Measurements from ENCODE around the gene FOXO4. TPM values are rescaled to one million over a fixed set of nuclear protein-coding genes. Genes with fewer than 3 reads are reported as not detected.

The FOXO4 gene
- polyA plus RNA-seq, 1 donor (not counting 4 experiments of a cell fraction or from before 2014, with no cell fraction given), result 1.6 TPM

- no peaks in the 10 kb centered on the region for H4K20me1 ChIP-seq (ENCODE audit: control insufficient read depth, extremely low read depth, insufficient read depth, low read length)
- H3K79me2 ChIP-seq (ENCODE audit: control insufficient read depth, insufficient read depth, low read length), result no peaks in the 10 kb centered on the region
- no peaks in the 10 kb centered on the region for H3K4me1 ChIP-seq (ENCODE audit: control insufficient read depth, extremely low read depth, insufficient read depth, low read length)
- no peak within 1 kb of the TSS for H2AFZ ChIP-seq (ENCODE audit: control insufficient read depth, low read length)
- TF ChIP-seq CTCF (optimal IDR thresholded peaks at IDR 0.05 in 1 of 3, IDR thresholded peaks at IDR 0.05 in 1 of 3, conservative IDR thresholded peaks at IDR 0.05 in 1 of 3; ENCODE audit: extremely low read depth in 1 of 3, insufficient read depth in 2 of 3, low read length in 3 of 3) (no peak), EZH2 (IDR thresholded peaks at IDR 0.05; ENCODE audit: low read length) (no peak)
- no peak within 1 kb of the TSS for H3K27ac ChIP-seq (ENCODE audit: control insufficient read depth, insufficient read depth, low read length)
- no peak within 1 kb of the TSS for H3K4me3 ChIP-seq (ENCODE audit: control insufficient read depth in 2 of 3, extremely low read depth in 1 of 3, insufficient read depth in 2 of 3, low read depth in 1 of 3, low read length in 3 of 3)
- no peaks in the 10 kb centered on the region for H3K9me3 ChIP-seq (ENCODE audit: control insufficient read depth, low read depth, low read length)
- no peak for FAIRE-seq
- H3K27me3 ChIP-seq (ENCODE audit: control insufficient read depth, extremely low read depth, insufficient read depth, low read length), result no peaks in the 10 kb centered on the region
- peaks cover 0 to 2% of the 10 kb centered on the region in 2 experiments for H3K36me3 ChIP-seq (ENCODE audit: control insufficient read depth in 2 of 2, extremely low read depth in 1 of 2, insufficient read depth in 2 of 2, low read length in 2 of 2)
- dilution Hi-C loops (cut with MboI; ENCODE audit: extremely low pct_ligation_motif_present, low sequenced_read_pairs), result no loop called here
- no peak within 1 kb of the TSS for H3K9ac ChIP-seq (ENCODE audit: control insufficient read depth, extremely low read depth, insufficient read depth, low read length)
- DNase-seq (ENCODE audit: low read depth, low spot score), result no peak
- H3K9me1 ChIP-seq (ENCODE audit: control insufficient read depth, extremely low read depth, insufficient read depth, low read length), result no peaks in the 10 kb centered on the region
- no peak within 1 kb of the TSS for H3K4me2 ChIP-seq (ENCODE audit: control insufficient read depth, extremely low read depth, insufficient read depth, low read depth, low read length)
These were observed 49.0 kb downstream of the FOXO4 start, which contains the start of gene NLGN3 for GRCh38 chrX:71144651-71145050. Gene NLGN3 (plus strand): TSS chrX:71144841. CDS start chrX:71147750, 2,909 bp downstream.

- Histone ChIP-seq H3K36me3 (ENCODE audit: control insufficient read depth in 2 of 2, extremely low read depth in 1 of 2, insufficient read depth in 2 of 2, low read length in 2 of 2) (no peaks in the 10 kb centered on the region), H3K27me3 (ENCODE audit: control insufficient read depth, extremely low read depth, insufficient read depth, low read length) (no peaks in the 10 kb centered on the region), H3K27ac (ENCODE audit: control insufficient read depth, insufficient read depth, low read length) (no peak overlapping the region), H3K4me1 (ENCODE audit: control insufficient read depth, extremely low read depth, insufficient read depth, low read length) (no peaks in the 10 kb centered on the region), H3K4me2 (ENCODE audit: control insufficient read depth, extremely low read depth, insufficient read depth, low read depth, low read length) (no peak overlapping the region), H2AFZ (ENCODE audit: control insufficient read depth, low read length) (no peak overlapping the region), H3K9ac (ENCODE audit: control insufficient read depth, extremely low read depth, insufficient read depth, low read length) (no peak overlapping the region), H3K79me2 (ENCODE audit: control insufficient read depth, insufficient read depth, low read length) (no peaks in the 10 kb centered on the region), H3K9me1 (ENCODE audit: control insufficient read depth, extremely low read depth, insufficient read depth, low read length) (no peaks in the 10 kb centered on the region), H3K9me3 (ENCODE audit: control insufficient read depth, low read depth, low read length) (no peaks in the 10 kb centered on the region), H4K20me1 (ENCODE audit: control insufficient read depth, extremely low read depth, insufficient read depth, low read length) (no peaks in the 10 kb centered on the region), H3K4me3 (ENCODE audit: control insufficient read depth in 2 of 3, extremely low read depth in 1 of 3, insufficient read depth in 2 of 3, low read depth in 1 of 3, low read length in 3 of 3) (no peak overlapping the region)
- dilution Hi-C loops (cut with MboI; ENCODE audit: extremely low pct_ligation_motif_present, low sequenced_read_pairs), result no loop called here
- FAIRE-seq (no peak), DNase-seq (ENCODE audit: low read depth, low spot score) (no peak)
- TF ChIP-seq EZH2 (IDR thresholded peaks at IDR 0.05; ENCODE audit: low read length) (no peak), CTCF (optimal IDR thresholded peaks at IDR 0.05 in 1 of 3, IDR thresholded peaks at IDR 0.05 in 1 of 3, conservative IDR thresholded peaks at IDR 0.05 in 1 of 3; ENCODE audit: extremely low read depth in 1 of 3, insufficient read depth in 2 of 3, low read length in 3 of 3) (no peak)
These were observed 52.0 kb downstream of the FOXO4 start for GRCh38 chrX:71147496-71148277.

All from keratinocyte (primary cell).